ENCODE data around the gene AKT1S1. TPM values are rescaled to one million over a fixed set of nuclear protein-coding genes. Genes with fewer than 3 reads are reported as not detected.

Gene AKT1S1
- polyA plus RNA-seq, 1 experiment: 42.0 TPM

GRCh38 chr19:49878744-49879070 lies 1.6 kb upstream of the AKT1S1 start:
- H3K36me3 ChIP-seq (ENCODE audit: control insufficient read depth, insufficient read depth, low read length): peaks cover 33% of the 10 kb centered on the region

DNA sequence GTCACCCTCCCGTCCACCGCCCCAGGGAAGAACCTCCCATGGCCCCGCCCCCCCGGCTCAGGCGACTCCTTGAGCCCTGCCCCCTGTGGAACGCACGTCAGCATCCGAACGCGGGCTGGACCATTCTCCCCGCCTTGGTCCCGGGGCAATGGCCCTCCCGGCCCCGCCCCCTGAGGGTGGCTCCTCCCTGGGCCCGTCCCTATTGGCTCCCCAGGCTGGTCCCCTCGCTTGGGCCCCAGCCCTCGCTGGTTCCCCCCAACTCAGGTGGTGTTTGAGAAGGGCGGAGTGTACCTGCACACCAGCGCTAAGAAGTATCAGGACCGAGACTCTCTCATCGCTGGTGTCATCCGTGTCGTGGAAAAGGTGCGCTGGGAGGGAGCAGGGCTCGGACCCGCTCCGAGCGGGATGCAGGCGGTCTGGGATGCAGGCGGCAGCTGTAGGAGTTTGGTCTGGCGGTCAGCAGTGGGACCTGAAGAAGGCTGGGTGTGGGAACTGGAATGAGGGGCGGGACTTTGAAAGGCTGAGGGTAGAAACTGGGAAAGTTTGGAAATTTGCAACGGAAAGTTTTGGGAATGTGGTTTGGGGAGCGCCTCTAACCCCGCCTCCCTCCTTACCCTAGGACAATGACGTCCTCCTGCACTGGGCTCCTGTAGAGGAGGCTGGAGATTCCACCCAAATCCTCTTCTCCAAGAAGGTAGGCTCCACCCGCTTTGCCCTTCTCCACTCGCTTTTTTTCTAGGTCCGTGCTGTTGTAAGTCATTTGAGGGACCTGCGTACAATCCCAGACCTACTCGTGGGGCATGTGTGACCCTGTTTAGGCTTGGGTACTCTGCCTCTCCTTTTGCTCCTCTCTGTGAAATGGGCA lies 956 bp upstream of the AKT1S1 start:
- TF ChIP-seq, protein P1, sequence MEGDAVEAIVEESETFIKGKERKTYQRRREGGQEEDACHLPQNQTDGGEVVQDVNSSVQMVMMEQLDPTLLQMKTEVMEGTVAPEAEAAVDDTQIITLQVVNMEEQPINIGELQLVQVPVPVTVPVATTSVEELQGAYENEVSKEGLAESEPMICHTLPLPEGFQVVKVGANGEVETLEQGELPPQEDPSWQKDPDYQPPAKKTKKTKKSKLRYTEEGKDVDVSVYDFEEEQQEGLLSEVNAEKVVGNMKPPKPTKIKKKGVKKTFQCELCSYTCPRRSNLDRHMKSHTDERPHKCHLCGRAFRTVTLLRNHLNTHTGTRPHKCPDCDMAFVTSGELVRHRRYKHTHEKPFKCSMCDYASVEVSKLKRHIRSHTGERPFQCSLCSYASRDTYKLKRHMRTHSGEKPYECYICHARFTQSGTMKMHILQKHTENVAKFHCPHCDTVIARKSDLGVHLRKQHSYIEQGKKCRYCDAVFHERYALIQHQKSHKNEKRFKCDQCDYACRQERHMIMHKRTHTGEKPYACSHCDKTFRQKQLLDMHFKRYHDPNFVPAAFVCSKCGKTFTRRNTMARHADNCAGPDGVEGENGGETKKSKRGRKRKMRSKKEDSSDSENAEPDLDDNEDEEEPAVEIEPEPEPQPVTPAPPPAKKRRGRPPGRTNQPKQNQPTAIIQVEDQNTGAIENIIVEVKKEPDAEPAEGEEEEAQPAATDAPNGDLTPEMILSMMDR (IDR thresholded peaks at IDR 0.05; ENCODE audit: insufficient read depth, low read depth, low read length): no peak
- CTCF ChIA-PET: no interaction called here
- no peaks in the 10 kb centered on the region for H3K27me3 ChIP-seq (ENCODE audit: control insufficient read depth, insufficient read depth, low read length)
- POLR2A ChIA-PET: interaction anchor here (1.0 kb wide), 1 partner anchor 50 kb away, joined by 3 read pairs; no protein-coding TSS in a partner anchor
- H3K4me3 ChIP-seq (ENCODE audit: low read depth, low read length): peak overlapping the region; percentile 83
- H3K36me3 ChIP-seq (ENCODE audit: control insufficient read depth, insufficient read depth, low read length): peaks cover 27% of the 10 kb centered on the region
- peak; percentile 72 for DNase-seq (ENCODE audit: low read depth)

More at GRCh38 chr19:49878744-49879070, 1.6 kb upstream of the AKT1S1 start:
- ChIA-PET POLR2A (no interaction called here), CTCF (no interaction called here)
- DNase-seq (ENCODE audit: low read depth): no peak
- Histone ChIP-seq H3K4me3 (ENCODE audit: low read depth, low read length) (peak overlapping the region; percentile 83), H3K27me3 (ENCODE audit: control insufficient read depth, insufficient read depth, low read length) (no peaks in the 10 kb centered on the region)
- TF ChIP-seq, protein P1 (IDR thresholded peaks at IDR 0.05; ENCODE audit: insufficient read depth, low read depth, low read length): no peak

DNA sequence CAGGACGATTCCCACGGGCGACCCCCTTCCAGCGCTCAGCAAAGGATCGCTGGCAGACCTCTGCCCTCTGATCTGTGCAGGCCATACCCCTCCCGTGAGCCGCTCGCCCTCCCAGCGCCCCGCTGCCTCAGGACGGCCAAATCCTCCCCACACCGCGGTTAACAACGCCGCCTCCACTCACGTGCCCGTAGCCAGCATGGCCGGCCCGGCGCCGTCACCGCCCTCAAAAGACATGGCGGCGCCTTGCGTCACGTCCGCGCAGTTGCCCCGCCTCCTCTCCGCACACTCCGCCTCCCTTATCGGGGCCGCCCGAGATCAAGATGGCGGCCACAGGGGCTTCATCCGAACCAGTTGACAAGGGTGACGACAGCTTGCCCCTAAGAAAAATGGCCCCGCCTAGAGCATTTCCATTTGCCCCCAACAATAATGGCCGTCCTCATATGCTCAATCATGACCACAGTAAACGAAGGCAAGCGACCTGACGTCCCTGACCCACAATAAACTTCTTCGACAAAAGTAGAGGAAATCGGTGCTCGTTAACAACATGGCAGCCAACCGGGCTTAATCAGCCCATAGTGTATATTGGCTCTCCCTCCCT lies 634 bp downstream of the AKT1S1 start:
- CTCF ChIA-PET: interaction anchor here (0.8 to 1.1 kb wide), 2 partner anchors 9 to 26 kb away, joined by 3 read pairs; no protein-coding TSS in a partner anchor

DNA sequence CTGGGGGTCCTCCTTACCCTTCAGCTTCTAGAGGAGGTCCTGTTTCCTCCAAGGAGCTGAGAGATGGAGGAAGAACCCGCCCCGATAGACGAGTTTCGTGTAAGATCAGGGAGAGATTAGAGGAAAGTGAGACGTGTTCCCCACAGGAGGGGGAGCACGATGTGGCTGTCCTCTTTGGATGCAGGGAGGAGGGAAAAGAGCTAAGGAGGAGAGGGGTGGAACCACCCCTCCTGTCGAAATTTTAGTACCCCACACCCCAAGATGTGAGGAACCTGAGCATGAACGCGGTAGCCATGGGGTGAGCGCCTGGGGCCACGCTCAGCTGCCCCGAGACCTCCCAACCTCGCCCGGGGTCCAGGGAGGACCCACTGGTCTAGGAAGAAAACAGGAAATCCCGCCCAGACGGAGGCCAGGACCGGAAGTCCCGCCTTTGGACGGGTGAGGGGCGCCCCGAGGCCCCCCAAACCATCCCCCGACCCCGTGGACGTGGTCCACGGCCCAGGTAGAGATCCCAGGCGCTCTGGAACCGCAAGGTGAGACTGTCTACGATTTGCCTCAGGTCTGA lies 1.2 kb downstream of the AKT1S1 start:
- Histone ChIP-seq H3K27me3 (ENCODE audit: control insufficient read depth, insufficient read depth, low read length) (no peaks in the 10 kb centered on the region), H3K36me3 (ENCODE audit: control insufficient read depth, insufficient read depth, low read length) (peaks cover 10% of the 10 kb centered on the region), H3K4me3 (ENCODE audit: low read depth, low read length) (peak overlapping the region; percentile 83)
- CTCF ChIA-PET: interaction anchor here (1.1 kb wide), 1 partner anchor 26 kb away, joined by 3 read pairs; no protein-coding TSS in a partner anchor
- TF ChIP-seq, protein P1 (IDR thresholded peaks at IDR 0.05; ENCODE audit: insufficient read depth, low read depth, low read length): no peak
- DNase-seq (ENCODE audit: low read depth): no peak
- POLR2A ChIA-PET: interaction anchor here (0.5 to 1.2 kb wide), 4 partner anchors 11 to 200 kb away, joined by 3 to 16 read pairs (median 4); no protein-coding TSS in a partner anchor

More for the DNA sequence above, 634 bp downstream of the AKT1S1 start:
- Histone ChIP-seq H3K4me3 (ENCODE audit: low read depth, low read length) (peak overlapping the region; percentile 83), H3K36me3 (ENCODE audit: control insufficient read depth, insufficient read depth, low read length) (peaks cover 14% of the 10 kb centered on the region), H3K27me3 (ENCODE audit: control insufficient read depth, insufficient read depth, low read length) (no peaks in the 10 kb centered on the region)
- POLR2A ChIA-PET: interaction anchor here (0.6 to 1.2 kb wide), 5 partner anchors 11 to 200 kb away, joined by 3 to 4 read pairs (median 3); partner anchors contain the start of gene PTOV1
- TF ChIP-seq, protein P1 (IDR thresholded peaks at IDR 0.05; ENCODE audit: insufficient read depth, low read depth, low read length): no peak
- DNase-seq (ENCODE audit: low read depth): peak; percentile 91

- peaks cover 5% of the 10 kb centered on the region for H3K36me3 ChIP-seq (ENCODE audit: control insufficient read depth, insufficient read depth, low read length)
- ChIA-PET CTCF (no interaction called here), POLR2A (interaction anchor here (0.5 kb wide), 1 partner anchor 61 kb away, joined by 16 read pairs; no protein-coding TSS in a partner anchor)
- H3K27me3 ChIP-seq (ENCODE audit: control insufficient read depth, insufficient read depth, low read length): no peaks in the 10 kb centered on the region
- TF ChIP-seq, protein P1 (IDR thresholded peaks at IDR 0.05; ENCODE audit: insufficient read depth, low read depth, low read length): no peak
- H3K4me3 ChIP-seq (ENCODE audit: low read depth, low read length): peak overlapping the region; percentile 83
- no peak for DNase-seq (ENCODE audit: low read depth)
Observed at GRCh38 chr19:49875177-49875576, 2.0 kb downstream of the AKT1S1 start.
